ENCODE data around the gene ARSG.
"Not testable (repeated sequence)": the region's sequence is repeated elsewhere in the genome, so short reads cannot be mapped to it uniquely, and the experiment has no call there.

ARSG gene

DNA sequence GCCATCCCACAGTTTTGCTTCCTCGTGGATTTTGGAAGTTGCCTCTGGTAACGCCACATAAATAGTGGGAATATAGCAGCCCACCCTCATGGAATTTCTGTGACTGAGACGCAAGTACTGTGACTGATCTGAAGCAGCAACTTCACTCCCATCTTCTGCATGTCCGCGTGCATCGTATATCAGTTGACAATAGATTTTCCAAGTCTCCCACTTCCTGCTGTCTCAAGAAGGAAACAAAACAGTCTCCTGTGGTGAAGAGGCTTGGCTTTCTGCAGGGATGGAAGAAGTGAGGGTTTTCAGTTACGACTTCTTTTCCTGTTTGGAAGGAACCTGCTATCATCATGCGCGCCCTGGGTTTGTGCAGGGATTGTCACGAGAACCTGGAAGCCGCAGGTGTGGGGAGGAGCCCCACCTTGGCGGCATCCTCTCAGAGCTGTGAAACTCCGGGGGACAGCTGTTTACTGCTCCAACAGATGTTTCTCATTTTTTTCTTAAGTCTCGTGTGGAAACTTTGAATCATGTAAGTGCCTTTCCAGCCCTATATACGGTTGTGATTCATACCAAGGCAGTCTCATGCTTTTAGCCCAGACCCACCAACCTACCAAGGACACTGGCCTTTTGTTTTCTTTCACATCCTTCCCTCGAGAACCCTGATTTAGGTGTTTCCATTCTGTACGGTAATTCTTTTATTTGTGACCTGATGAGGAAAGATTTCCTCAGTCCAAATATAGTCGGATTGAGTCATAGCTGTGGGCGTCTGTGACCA, 108.5 kb downstream of the ARSG start:
- DNase-seq, result no peak

DNA sequence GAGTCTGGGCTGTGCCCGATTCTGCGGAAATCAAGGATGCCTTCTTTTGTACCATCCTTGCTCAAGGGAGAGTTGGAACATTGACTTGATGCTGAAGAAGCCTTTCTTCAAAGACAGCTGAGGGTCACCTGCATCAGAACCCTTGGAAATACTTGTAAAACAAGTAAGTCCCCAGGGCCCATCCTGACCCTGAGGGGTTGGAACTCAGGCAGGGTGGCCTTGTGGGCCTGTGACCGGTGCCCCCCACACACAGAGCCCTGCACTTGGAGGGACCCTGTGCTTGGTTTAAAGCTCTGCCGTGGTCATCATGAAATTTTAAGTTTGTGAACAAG, 109.1 kb downstream of the ARSG start:
- DNase-seq, result no peak

DNA sequence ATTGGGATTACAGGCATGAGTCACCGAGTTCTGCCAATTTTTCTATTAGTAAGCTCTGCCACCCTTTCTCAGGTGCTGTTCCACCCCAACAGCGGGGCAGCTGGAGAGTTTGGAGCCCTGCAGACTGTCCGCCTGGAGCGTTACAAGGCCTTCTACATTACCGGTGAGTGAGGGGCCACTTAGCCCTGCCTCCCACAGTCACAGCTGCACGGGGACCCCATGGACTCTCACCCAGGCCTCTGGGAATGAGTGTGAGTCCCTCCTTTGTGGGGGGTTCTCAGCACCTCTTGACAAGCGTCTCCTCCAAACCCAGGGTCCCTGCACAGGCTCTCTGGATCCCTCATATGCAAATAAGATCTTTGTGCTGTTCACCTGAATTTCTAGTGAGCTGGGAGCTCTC, 110.0 kb downstream of the ARSG start:
- DNase-seq, result no peak

DNA sequence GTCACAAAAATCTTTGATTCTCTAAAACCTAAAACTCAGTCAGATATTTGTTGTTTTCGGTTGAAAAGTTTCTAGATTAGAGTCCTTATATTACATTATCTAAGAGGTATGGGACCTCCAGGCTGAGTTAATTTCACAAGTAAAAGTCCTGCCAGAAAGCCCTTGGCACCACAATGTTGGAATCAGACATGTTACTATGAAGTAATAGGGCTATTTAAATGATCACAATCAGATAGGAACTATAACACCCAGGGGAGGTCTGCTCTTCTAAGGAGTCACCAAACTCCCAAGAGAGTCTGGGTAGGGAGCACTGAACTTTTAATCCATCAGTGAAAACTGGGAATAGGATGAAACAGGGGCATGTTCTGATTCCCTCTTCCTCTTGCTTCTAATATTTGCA, 111.8 kb downstream of the ARSG start:
- no peak for DNase-seq

DNA sequence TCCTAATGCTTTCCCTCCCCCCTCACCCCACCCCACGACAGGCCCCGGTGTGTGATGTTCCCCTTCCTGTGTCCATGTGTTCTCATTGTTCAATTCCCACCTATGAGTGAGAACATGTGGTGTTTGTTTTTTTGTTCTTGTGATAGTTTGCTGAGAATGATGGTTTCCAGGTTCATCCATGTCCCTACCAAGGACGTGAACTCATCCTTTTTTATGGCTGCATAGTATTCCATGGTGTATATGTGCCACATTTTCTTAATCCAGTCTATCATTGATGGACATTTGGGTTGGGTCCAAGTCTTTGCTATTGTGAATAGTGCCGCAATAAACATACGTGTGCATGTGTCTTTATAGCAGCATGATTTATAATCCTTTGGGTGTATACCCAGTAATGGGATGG, 112.5 kb downstream of the ARSG start:
- not testable (repeated sequence) for DNase-seq

DNA sequence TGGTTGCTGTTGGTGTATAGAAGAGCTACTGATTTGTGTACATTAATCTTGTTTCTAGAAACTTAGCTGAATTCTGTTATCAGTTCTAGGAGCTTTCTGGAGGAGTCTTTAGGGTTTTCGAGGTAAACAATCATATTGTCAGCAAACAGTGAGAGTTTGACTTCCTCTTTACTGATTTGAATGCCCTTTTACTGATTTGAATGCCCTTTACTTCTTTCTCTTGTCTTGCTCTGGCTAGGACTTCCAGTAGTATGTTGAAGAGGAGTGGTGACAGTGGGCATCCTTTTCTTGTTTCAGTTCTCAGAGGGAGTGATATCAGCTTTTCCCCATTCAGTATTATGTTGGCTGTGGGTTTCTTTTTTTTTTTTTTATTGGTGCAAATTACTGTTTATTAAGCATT, 116.4 kb downstream of the ARSG start:
- not testable (repeated sequence) for DNase-seq

DNA sequence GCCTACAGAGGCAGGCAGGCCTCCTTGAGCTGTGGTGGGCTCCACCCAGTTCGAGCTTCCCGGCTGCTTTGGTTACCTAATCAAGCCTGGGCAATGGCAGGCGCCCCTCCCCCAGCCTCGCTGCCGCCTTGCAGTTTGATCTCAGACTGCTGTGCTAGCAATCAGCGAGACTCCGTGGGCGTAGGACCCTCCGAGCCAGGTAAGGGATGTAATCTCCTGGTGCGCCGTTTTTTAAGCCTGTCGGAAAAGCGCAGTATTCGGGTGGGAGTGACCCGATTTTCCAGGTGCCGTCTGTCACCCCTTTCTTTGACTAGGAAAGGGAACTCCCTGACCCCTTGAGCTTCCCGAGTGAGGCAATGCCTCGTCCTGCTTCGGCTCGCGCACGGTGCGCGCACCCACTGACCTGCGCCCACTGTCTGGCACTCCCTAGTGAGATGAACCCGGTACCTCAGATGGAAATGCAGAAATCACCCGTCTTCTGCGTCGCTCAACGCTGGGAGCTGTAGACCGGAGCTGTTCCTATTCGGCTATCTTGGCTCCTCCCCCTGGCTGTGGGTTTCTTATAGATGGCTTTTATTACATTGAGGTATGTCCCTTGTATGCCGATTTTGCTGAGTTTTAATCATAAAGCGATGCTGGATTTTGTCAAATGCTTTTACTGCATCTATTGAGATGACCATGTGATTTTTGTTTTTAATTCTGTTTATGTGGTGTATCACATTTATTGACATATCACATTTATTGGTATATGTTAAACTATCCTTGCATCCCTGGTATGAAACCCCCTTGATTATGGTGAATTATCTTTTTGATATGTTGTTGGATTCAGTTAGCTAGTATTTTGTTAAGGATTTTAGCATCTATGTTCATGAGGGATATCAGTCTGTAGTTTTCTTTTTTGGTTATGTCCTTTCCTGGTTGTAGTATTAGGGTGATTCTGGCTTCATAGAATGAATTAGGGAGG, 122.6 kb downstream of the ARSG start:
- DNase-seq, result peak; percentile 42

DNA sequence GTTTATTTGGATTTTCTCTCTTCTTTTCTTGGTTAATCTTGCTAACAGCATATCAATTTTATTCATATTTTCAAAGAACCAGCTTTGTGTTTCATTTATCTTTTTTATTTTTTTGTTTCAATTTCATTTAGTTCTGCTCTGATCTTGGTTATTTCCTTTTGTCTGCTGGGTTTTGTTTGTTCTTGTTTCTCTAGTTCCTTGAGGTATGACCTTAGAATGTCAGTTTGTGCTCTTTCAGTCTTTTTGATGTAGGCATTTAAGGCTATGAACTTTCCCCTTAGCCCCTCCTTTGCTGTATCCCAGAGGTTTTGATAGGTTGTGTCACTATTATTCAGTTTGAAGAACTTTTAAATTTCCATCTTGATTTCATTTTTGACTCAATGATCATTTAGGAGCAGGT, 123.6 kb downstream of the ARSG start:
- not testable (repeated sequence) for DNase-seq

DNA sequence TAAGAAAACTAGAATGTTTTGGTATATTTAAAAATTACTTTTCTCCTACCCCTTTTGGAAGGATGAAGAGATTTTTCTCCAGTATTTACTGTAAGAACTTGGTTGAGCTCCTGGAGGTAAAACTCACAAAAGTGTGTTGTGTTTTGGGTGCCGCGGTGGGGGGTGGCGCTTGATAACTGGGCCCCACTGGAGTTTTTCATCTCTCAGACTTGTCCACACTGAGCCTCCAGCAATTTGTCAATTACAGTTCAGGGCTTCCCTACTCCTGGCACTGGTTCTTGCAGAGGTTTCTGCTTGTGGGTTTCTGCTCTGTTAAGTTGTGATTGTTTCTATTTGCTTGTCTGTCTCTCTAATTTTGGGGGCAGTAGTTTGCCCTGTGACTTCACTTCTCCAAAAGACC, 126.0 kb downstream of the ARSG start:
- no peak for DNase-seq

DNA sequence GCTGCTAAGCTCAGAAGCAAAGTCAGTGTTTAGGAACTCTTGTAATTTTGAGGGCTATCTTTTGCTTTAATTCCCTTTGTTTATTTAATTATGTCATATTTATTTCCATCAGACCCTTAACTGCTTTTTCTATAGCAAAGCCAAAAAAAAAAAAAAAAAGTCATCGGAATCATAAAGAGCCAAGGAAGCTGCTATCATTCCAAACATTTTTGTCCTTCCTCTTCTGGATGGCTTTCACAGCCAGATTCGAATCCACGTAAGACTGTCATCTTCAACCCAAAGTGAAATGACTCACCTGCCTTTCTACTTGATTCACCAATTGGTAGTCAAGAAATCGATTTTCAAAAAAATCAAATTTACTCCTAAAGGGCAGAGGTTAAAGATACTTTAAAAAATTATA, 127.6 kb downstream of the ARSG start:
- no peak for DNase-seq

DNA sequence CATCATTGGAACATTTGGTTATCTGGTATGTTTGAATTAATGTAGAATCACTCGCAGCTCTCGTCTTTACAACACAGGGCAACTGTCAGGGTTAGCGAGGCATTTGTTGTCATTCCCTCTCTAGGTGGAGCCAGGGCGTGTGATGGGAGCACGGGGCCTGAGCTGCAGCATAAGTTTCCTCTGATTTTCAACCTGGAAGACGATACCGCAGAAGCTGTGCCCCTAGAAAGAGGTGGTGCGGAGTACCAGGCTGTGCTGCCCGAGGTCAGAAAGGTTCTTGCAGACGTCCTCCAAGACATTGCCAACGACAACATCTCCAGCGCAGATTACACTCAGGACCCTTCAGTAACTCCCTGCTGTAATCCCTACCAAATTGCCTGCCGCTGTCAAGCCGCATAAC, 128.8 kb downstream of the ARSG start:
- no peak for DNase-seq

DNA sequence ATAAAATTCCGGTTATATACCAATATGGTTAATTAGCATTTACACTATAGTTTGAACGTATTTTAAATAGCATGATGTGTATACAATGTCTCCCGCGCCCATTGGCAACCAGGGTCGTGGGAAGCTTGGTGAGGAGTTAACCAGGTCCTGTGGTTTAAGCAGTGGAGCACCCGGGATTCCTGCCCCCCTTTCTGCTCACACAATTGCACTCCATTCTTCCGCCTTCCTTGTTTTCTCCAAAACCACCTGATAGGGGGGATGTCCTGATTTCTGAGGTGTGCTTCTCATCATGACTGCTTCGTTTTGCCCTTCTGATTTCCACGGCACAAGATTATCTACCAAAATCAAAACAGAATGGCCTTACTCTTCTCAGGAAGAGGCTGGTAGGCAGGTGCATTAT, 130.2 kb downstream of the ARSG start:
- no peak for DNase-seq

DNA sequence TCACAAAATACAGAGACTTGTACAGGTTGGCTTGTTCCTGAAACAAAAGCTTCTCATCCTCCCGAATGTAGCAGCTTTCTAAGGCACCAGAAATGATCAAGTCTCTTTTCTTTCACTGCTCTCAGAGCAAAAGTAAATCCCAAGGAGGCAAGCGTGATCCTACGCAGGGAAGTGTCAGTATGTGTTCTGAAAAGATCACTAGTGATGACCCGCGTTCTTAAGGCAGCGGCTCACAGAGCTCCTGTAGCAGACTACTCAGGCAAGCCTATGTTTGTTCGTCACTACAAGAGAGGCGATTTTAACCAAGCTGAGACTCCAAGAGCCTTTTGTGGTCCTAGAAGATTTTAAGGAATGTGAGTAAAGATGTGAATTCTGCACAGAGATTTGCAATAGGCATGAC, 131.5 kb downstream of the ARSG start:
- DNase-seq, result no peak

DNA sequence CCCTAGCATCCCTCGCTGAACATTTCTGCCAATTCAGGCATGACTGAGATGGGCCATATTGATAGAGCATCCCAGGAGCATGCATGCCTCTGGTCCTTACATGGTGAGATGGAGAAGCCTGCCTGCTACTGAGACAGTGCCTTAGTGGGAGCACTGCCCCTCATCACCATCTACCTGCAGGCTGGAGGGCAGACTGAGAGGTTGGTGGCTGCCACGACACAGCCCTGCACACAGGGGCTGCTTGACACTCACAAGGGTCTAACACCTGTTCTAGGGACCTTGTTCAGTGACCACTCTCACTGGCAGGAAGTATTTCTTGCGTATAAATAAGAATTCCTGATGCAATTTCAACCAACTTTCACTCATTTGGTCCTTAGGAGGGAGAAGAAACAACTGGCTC, 132.0 kb downstream of the ARSG start:
- no peak for DNase-seq

DNA sequence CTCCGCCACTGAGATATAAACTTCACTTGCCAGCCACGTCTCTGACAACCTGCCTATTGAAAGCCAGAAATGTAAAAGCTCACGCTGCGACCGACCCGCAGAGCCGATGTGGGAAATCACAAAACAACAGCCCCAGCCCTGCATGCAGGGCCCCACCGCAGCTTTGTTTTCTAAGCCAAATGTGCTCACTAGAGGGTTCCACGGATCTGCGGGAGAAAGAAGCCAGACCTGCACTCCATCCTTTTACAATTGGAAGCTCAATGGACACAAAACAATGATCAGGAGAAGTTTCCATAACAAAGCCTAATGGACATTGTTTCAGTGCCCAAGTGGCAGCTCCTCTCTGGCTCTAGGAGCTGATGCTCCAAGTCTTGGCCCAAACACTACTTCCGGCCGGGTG, 132.9 kb downstream of the ARSG start:
- no peak for DNase-seq

DNA sequence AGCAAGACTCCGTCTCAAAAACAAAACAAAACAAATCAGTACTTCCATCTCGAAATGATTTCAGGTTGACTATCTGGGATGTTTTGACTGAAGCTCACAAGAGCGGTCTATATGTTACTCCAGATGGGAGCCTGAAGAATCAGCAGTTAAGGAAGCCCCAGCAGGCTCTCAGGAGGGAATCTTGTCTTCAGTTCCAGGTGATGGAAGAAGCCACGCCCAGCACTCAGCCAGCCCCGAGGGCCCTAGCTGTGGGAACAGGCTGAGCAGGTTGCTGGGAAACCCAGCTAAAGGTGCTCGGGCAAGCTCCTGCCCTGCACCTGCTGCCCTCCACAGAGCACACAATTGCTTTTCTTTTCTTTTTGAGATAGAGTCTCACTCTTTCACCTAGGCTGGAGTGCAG, 133.6 kb downstream of the ARSG start:
- no peak for DNase-seq

DNA sequence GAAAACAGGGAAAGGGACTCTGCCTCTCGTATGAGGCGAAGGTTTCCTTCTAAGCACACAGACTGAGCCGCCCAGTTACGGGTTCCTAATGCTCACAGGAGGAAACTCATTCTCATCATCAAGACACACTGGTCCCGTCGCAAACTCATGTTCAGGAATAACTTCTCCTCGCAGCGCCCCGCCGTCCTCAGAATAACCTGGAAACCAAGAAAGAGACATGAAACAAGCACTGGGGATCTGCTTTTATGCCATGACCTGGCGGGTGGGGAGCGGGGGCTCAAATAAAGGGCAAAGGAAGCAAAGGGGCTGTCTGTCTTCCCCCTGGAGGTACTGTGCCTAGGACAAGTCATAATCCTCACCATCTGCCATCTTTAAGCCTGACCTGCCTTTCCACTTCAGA, 134.7 kb downstream of the ARSG start:
- DNase-seq, result no peak

DNA sequence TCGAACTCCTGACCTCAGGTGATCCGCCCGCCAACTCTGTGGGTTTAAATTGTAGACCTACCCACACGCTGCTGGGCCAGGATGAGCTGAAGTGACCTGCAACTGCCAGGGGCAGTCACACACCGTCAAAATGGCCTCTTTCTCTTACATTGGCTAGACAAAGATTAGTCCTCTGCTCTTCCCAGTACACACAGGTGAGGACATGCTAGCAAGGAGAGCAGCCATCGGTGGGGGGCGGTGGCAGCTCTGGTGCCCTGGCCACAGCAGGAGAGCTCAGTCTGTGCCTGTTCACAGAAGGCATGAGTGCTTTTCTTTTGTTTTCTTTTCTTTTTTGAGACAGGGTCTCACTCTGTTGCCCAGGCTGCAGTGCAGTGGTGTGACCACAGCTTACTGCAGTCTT, 136.3 kb downstream of the ARSG start:
- DNase-seq, result no peak

DNA sequence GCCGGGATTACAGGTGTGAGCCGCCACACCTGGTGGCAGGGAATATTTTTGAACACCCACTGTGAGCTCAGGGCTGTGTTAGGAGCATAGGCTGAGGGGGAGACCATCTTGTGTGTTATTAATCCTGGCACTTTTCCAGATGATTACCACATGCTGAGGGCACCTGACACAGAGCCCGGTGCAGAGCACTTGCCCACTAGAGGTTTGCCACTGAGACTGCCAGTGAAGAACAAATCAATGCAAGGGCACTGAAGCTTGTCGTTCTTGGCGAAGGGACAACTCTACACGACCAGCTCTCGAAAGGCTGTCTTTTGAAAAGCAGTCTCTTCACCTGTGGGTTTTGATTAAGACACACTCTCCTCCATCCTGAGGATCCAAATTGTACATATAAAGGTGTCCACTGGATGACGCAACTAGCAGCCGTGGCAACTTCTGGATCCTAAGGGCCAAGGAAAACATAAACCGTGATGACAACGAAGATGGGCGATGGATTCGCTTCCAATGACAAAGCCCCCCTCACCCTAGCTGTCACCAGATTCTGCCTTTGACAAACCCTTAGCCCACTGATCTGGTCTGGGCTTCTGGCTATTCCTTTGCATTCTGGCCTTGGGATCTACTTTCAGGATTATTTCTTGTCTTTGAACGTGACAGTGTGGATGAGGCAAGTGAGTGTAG, 137.3 kb downstream of the ARSG start:
- no peak for DNase-seq

DNA sequence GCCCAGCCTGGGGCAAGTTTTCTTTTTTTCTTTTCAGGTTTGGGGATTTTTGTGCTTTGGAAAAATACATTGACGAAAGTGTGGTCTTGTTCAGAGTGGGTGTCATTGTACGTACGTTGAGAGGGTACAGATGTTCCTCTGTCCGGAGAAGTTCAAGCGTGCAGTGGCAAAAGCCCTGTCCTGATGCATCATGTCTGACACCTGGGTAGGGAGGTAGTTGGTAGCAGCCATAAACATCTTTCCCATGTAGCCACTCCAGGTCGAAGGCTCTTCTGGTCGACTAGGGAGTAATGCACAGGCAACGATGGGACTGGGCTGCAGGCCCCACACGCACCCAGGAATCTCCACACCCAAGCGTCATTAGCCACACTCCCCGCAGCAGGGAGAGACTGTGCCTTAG, 138.6 kb downstream of the ARSG start:
- no peak for DNase-seq

DNA sequence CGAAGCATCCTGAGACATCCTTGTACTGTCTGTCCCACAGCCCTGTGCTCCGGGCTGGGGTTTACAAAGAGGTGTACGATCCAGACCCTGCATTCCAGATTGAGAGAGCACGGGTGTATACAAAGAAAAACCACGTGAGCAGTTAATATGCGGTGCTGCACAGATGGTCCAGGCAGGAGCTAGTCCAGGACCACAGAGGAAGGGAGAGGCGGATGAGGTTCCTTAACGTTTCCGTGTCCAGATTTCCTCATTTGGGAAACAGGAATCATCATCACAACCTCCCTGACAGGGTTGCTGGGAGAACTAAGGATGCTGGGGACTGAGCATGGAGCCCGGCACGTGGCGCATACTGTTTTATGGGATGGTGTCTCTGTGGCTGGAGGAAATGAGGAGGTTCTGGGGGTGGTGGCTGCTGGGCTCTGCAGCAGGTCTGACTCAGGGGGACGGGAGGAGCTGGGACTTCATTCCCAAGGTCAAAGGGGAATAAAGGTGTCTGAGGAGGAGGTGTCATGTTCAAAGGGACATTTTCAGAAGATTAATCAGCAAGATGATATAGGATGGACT, 139.8 kb downstream of the ARSG start:
- no peak for DNase-seq

DNA sequence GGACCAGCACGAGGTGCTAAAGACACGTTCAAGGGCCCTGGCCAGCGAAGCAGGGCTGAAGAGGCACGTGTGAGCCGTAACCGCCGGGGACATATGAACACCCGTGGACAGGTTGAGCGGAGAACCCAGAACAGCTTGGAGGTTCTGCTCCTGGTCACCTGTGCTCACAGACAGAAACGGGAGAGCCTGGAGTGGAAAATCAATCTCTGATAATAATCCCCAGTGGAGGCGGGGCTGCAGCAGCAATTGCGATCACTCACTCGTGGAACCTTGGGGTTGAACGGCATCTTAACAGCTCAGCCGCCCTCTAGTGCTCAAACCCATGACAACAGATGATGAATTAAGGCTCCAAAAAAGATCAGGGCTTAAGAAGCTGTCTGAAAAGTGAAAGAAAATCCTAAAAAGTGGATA, 140.4 kb downstream of the ARSG start:
- DNase-seq, result peak; percentile 68

DNA sequence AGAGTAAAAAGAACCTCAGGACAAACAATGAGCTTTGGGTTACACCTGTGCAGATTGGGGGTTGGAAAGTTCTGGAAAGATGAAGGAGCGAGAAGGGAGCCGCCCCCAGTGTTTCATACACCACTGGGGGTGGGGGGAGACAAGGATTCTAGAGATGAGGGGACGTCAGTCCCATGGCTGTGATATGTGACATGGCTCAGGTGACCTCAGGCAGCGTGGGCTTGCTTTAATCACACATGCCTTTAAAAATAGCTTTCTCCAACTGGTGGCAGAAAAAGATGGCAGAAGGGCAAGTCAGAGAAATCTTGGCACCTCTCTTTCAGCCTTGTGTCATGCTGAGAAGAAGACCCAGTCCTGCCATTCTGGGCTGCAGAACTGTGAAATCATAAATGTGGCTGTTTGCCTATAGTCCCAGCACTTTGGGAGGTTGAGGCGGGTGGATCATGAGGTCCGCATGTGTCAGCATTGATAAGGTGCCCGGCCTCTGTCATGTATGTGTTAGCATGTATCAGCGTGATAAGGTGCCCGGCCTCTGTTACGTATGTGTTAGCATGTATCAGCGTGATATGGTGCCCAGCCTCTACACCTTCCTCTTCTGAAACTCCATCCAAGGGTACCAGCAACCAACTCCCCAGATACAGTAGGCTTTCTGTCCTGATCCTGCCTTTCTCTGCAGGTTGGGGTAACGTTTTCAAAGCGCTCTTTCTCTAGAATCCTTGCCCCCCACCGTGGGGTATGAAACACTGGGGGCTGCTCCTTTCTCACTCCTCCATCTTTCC, 141.0 kb downstream of the ARSG start:
- DNase-seq, result no peak

All from eye (tissue), 1 donor.